Measurements from ENCODE around the gene USP35. TPM values are rescaled to one million over a fixed set of nuclear protein-coding genes. Genes with fewer than 3 reads are reported as not detected.
"Not testable (repeated sequence)": the region's sequence is repeated elsewhere in the genome, so short reads cannot be mapped to it uniquely, and the experiment has no call there.

The USP35 gene
- total RNA-seq, 1 donor from 2014 or later, result 5.8 TPM

- TF ChIP-seq, protein P1, sequence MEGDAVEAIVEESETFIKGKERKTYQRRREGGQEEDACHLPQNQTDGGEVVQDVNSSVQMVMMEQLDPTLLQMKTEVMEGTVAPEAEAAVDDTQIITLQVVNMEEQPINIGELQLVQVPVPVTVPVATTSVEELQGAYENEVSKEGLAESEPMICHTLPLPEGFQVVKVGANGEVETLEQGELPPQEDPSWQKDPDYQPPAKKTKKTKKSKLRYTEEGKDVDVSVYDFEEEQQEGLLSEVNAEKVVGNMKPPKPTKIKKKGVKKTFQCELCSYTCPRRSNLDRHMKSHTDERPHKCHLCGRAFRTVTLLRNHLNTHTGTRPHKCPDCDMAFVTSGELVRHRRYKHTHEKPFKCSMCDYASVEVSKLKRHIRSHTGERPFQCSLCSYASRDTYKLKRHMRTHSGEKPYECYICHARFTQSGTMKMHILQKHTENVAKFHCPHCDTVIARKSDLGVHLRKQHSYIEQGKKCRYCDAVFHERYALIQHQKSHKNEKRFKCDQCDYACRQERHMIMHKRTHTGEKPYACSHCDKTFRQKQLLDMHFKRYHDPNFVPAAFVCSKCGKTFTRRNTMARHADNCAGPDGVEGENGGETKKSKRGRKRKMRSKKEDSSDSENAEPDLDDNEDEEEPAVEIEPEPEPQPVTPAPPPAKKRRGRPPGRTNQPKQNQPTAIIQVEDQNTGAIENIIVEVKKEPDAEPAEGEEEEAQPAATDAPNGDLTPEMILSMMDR (IDR thresholded peaks at IDR 0.05; ENCODE audit: borderline replicate concordance), result no peak
- peaks cover 84% of the 10 kb centered on the region for H3K36me3 ChIP-seq
- H3K27me3 ChIP-seq (ENCODE audit: low read depth), result no peaks in the 10 kb centered on the region
- intact Hi-C loops (cut with micrococcal nuclease), result no loop called here
- no peak for DNase-seq
- H3K4me1 ChIP-seq, result no peaks in the 10 kb centered on the region
- no peaks in the 10 kb centered on the region for H3K9me3 ChIP-seq (replicated peaks)
- no peak overlapping the region for H3K27ac ChIP-seq (replicated peaks)
- no peak overlapping the region for H3K4me3 ChIP-seq
Measured at GRCh38 chr11:78218707-78219492, 30.2 kb downstream of the USP35 start.

DNA sequence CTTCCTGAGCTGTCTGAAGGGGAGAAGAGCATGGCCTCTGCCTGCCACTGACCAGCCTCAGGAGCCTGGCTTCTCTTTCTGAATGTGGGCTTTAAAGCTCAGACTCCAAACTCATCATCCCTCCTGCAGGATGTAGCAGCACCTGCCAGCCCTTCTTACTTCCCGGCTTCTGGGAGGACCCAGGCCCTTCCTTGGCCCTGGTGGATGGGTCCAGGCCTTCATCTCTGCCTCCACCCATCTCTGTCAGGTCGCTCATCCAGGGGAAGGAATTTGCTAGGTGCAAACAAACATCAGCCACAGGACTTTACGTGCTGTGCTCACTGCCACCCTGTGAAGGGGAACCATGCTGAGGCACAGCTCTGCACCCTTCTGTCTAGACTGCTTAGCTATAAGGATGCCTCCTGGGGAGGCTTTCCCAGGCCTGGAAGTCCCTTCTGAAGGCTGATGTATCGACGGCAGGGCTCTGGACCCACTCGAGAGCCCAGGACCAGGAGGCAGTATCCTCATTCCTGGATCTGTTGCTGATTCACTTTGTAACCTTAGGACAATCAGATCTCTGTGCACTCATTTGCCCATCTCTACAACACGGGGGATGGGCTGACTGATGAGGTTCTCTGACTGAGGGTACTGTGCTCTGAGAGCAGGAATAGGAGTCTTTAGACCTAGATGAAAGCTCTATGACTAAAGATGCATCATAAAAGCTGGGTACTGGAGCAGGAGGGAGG lies 30.9 kb downstream of the USP35 start:
- intact Hi-C loops (cut with micrococcal nuclease), result loop anchor here (10.0 kb wide), 1 partner anchor 345 kb away; no protein-coding TSS in a partner anchor
- Histone ChIP-seq H3K9me3 (replicated peaks) (no peaks in the 10 kb centered on the region), H3K4me1 (no peaks in the 10 kb centered on the region), H3K27ac (replicated peaks) (no peak overlapping the region), H3K4me3 (no peak overlapping the region), H3K27me3 (ENCODE audit: low read depth) (no peaks in the 10 kb centered on the region), H3K36me3 (peaks cover 88% of the 10 kb centered on the region)
- DNase-seq, result no peak
- TF ChIP-seq, protein P1 (IDR thresholded peaks at IDR 0.05; ENCODE audit: borderline replicate concordance), result no peak

- Histone ChIP-seq H3K9me3 (replicated peaks) (no peaks in the 10 kb centered on the region), H3K27me3 (ENCODE audit: low read depth) (no peaks in the 10 kb centered on the region), H3K4me1 (no peaks in the 10 kb centered on the region), H3K27ac (replicated peaks) (no peak overlapping the region), H3K36me3 (peaks cover 88% of the 10 kb centered on the region), H3K4me3 (no peak overlapping the region)
- DNase-seq, result no peak
- intact Hi-C loops (cut with micrococcal nuclease), result loop anchor here (10.0 kb wide), 1 partner anchor 344 kb away; no protein-coding TSS in a partner anchor
- TF ChIP-seq, protein P1 (IDR thresholded peaks at IDR 0.05; ENCODE audit: borderline replicate concordance), result no peak
Measured at GRCh38 chr11:78220218-78221157, 31.8 kb downstream of the USP35 start.

GRCh38 chr11:78221396-78222315 lies 32.9 kb downstream of the USP35 start:
- Histone ChIP-seq H3K4me3 (no peak overlapping the region), H3K27ac (replicated peaks) (no peak overlapping the region), H3K27me3 (ENCODE audit: low read depth) (no peaks in the 10 kb centered on the region), H3K4me1 (no peaks in the 10 kb centered on the region), H3K9me3 (replicated peaks) (no peaks in the 10 kb centered on the region), H3K36me3 (peaks cover 88% of the 10 kb centered on the region)
- intact Hi-C loops (cut with micrococcal nuclease), result loop anchor here (10.0 kb wide), 1 partner anchor 343 kb away; no protein-coding TSS in a partner anchor
- DNase-seq, result no peak
- TF ChIP-seq, protein P1 (IDR thresholded peaks at IDR 0.05; ENCODE audit: borderline replicate concordance), result no peak

DNA sequence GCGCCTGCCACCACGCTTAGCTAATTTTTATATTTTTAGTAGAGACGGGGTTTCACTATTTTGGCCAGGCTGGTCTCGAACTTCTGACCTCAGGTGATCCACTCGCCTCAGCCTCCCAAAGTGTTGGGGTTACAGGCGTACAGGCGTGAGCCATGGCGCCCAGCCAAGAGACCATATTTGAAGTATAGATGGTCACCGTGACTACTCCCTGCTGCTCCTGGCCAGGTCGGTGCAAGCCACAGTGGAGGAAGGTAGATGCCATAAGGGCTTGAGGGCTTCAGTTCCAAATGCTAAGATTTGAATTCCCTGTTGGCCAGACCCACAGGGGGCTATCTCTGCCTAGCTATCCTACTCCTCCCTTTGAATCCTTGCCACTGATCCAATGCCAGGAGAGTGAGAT lies 34.0 kb downstream of the USP35 start:
- not testable (repeated sequence) for H3K27ac ChIP-seq (replicated peaks); H3K4me1 ChIP-seq; H3K27me3 ChIP-seq (ENCODE audit: low read depth); H3K9me3 ChIP-seq (replicated peaks); H3K4me3 ChIP-seq; DNase-seq
- peaks cover 79% of the 10 kb centered on the region for H3K36me3 ChIP-seq
- intact Hi-C loops (cut with micrococcal nuclease), result loop anchor here (10.0 kb wide), 1 partner anchor 342 kb away; no protein-coding TSS in a partner anchor

Data from left ventricle myocardium inferior (tissue), 1 donor.